UCSD-AML1 (cell line): ENCODE data around the gene KLHL35.

Source experiments
- DNase-seq: peaks from one replicate; lab custom pipeline; 2025; ENCODE audit not compliant: unreplicated experiment; lab: John Stamatoyannopoulos, UW

KLHL35 gene

GRCh38 chr11:75432911-75433321 is at the start of gene KLHL35:
KLHL35 (minus strand) TSS chr11:75433203; CDS start chr11:75430629, 2,574 bp downstream.
- no peak for DNase-seq

GRCh38 chr11:75481922-75482606 is 49.1 kb upstream of the KLHL35 start:
- DNase-seq, result no peak

GRCh38 chr11:75481223-75481921 is 48.4 kb upstream of the KLHL35 start:
- DNase-seq, result no peak

GRCh38 chr11:75480185-75481175 is 47.5 kb upstream of the KLHL35 start:
- DNase-seq, result no peak

GRCh38 chr11:75479597-75480145 is 46.7 kb upstream of the KLHL35 start:
- no peak for DNase-seq

GRCh38 chr11:75478783-75479596 is 46.0 kb upstream of the KLHL35 start:
- DNase-seq, result no peak

GRCh38 chr11:75477614-75477935 is 44.6 kb upstream of the KLHL35 start:
- DNase-seq, result no peak

GRCh38 chr11:75476739-75477613 is 44.0 kb upstream of the KLHL35 start:
- no peak for DNase-seq

GRCh38 chr11:75475767-75476650 is 43.0 kb upstream of the KLHL35 start:
- peak; percentile 73 for DNase-seq

- DNase-seq, result peak; percentile 73
Observed at GRCh38 chr11:75474878-75475766, 42.1 kb upstream of the KLHL35 start.

GRCh38 chr11:75474240-75474639 is 41.2 kb upstream of the KLHL35 start:
- peak; percentile 40 for DNase-seq

- DNase-seq, result no peak
Observed at GRCh38 chr11:75473684-75474083, 40.7 kb upstream of the KLHL35 start.

- no peak for DNase-seq
Observed at GRCh38 chr11:75472081-75472732, 39.2 kb upstream of the KLHL35 start.

GRCh38 chr11:75471176-75471973 is 38.4 kb upstream of the KLHL35 start:
- DNase-seq, result no peak

GRCh38 chr11:75470476-75471080 is 37.6 kb upstream of the KLHL35 start:
- no peak for DNase-seq
